ENCODE results near the gene CYLD. TPM values are rescaled to one million over a fixed set of nuclear protein-coding genes. Genes with fewer than 3 reads are reported as not detected.

The CYLD gene
- 33.9 TPM for total RNA-seq

DNA sequence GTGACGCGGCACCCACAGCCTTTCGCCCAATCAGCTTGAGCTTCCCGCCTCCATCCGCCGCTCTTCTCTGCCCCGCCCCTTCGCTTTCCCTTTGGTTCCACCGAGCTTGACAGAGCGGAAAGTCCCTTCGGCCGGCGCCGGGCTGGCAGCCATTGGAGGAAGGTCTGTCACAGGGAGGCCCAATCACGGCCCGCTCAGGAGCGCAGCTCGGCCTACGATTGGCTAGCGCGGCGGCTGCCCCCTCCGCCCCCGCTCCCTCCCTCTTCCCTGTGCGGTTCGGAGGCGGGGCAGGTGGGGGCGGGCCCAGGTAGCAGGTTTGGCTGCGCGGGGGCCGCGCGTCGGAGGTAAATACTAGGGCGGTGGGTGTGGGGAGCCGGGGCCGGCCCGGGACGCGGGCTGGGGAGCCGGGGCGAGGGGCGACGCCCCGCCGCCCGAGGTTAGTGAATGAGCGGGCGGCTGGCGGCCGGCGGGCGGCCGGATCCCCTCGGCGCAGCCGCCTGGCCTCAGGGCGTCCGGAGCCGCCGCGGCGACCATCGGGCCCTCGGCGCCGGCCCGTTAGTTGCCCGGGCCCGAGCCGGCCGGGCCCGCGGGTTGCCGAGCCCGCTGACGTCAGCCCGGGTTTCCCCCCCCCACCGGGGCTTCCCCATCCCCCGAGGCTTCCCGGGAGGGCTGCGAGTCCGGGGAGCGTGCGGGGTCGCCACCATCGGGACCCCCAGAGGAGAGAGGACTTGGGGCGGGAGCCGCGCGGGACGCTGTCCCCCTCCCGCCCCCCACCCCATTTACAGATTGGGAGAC, at the start of gene CYLD:
Gene CYLD (plus strand): TSS at position 306 of the 795 bp plus-strand sequence. CDS start 7,613 bp downstream, outside the sequence.
- TF ChIP-seq POLR2AphosphoS5 (IDR thresholded peaks at IDR 0.05; ENCODE audit: insufficient read depth in 1 of 2, low read depth in 1 of 2) (peak; percentile 74 to 88), POLR2A (IDR thresholded peaks at IDR 0.05) (peak in 1 of 2 donors; percentile 70), CTCF (IDR thresholded peaks at IDR 0.05) (no peak)
- H3K9me3 ChIP-seq = no peaks in the 10 kb centered on the region
- peak within 1 kb of the TSS; percentile 95 for H3K27ac ChIP-seq
- no peaks in the 10 kb centered on the region for H3K27me3 ChIP-seq
- H3K4me1 ChIP-seq = peaks cover 38% of the 10 kb centered on the region
- peak within 1 kb of the TSS; percentile 96 to 98 for H3K4me3 ChIP-seq
- H3K36me3 ChIP-seq = no peaks in the 10 kb centered on the region
- peak; percentile 99 to 100 for DNase-seq (ENCODE audit: extremely low spot score in 2 of 2)
- intact Hi-C loops (cut with DNase I) = no loop called here

GRCh38 chr16:50692644-50692998, 49.3 kb upstream of the CYLD start:
- Histone ChIP-seq H3K27me3 (no peaks in the 10 kb centered on the region), H3K9me3 (no peaks in the 10 kb centered on the region), H3K4me3 (peak overlapping the region in 1 of 2 donors; percentile 73), H3K4me1 (peaks cover 26% of the 10 kb centered on the region), H3K27ac (no peak overlapping the region), H3K36me3 (no peaks in the 10 kb centered on the region)
- DNase-seq (ENCODE audit: extremely low spot score in 2 of 2) = no peak
- no peak for TF ChIP-seq POLR2AphosphoS5 (IDR thresholded peaks at IDR 0.05; ENCODE audit: insufficient read depth in 1 of 2, low read depth in 1 of 2)
- no peak for TF ChIP-seq CTCF (IDR thresholded peaks at IDR 0.05)
- no peak for TF ChIP-seq POLR2A (IDR thresholded peaks at IDR 0.05)
- intact Hi-C loops (cut with DNase I) = no loop called here

DNA sequence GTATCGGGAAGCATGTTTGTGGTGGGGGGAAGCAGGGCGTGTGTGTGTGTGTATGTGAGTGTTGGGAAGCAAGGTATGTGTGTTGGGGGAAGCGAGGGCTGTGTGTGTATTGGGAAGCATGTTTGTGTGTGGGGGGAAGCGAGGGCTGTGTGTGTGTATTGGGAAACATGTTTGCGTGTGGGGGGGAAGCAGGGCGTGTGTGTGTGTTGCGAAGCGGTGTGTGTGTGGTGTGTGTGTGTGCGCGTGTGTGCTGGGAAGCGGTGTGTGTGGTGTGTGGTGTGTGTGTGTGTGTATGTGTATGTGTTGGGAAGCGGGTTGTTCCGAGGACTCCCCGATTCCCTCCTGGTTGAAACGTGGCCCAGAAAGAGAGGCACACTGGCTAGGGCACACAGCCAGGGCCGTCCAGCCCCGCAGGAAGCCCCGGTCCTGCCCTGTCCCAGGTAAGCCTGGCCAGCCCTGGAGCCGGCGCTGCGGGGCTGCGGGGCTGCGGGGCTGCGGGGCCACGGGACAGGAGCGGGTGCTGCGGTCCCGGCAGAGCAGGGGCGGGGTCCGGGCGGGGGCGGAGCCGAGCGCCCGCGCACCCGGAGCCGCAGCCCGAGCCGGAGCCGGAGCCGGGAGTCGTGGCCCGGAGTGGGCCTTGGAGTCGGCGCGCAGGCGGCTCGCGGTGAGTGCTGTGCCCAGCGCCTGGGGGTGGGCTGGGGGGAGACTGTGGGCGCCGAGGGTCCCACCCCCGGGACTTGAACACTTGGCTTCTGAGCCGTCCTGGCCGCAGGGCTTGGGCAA, 48.7 kb upstream of the CYLD start, which contains the start of gene NOD2:
Gene NOD2 (plus strand): TSS at position 608 of the 783 bp plus-strand sequence. CDS start 5,890 bp downstream, outside the sequence.
- H3K4me3 ChIP-seq = peak within 1 kb of the TSS; percentile 50 to 73
- no peaks in the 10 kb centered on the region for H3K9me3 ChIP-seq
- intact Hi-C loops (cut with DNase I) = no loop called here
- peaks cover 32% of the 10 kb centered on the region for H3K4me1 ChIP-seq
- no peak for DNase-seq (ENCODE audit: extremely low spot score in 2 of 2)
- peak within 1 kb of the TSS; percentile 71 for H3K27ac ChIP-seq
- no peaks in the 10 kb centered on the region for H3K27me3 ChIP-seq
- no peaks in the 10 kb centered on the region for H3K36me3 ChIP-seq
- TF ChIP-seq POLR2AphosphoS5 (IDR thresholded peaks at IDR 0.05; ENCODE audit: insufficient read depth in 1 of 2, low read depth in 1 of 2) (no peak), POLR2A (IDR thresholded peaks at IDR 0.05) (no peak), CTCF (IDR thresholded peaks at IDR 0.05) (no peak)

DNA sequence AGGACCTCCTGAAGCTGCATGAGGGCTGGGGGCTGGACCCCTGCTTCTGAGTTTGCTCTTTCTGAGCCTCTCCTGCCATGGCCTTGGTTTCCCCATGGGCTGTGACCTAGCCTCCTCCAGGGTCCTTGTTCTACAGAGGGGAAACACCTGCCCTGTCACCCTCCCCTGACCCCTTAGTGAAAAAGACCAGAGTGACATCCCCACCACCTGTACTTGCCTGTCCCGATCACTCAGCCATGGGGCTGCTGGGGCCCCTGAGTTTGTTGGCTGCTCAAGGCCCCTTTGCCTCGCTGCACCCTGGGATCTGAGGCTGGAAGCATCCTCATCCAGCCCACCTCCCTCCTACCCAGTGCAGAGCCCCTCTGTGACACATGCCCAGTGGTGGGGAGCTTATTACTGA, 47.7 kb upstream of the CYLD start:
- H3K4me3 ChIP-seq = peak overlapping the region; percentile 50 to 73
- intact Hi-C loops (cut with DNase I) = no loop called here
- H3K27me3 ChIP-seq = no peaks in the 10 kb centered on the region
- H3K4me1 ChIP-seq = peaks cover 42% of the 10 kb centered on the region
- TF ChIP-seq CTCF (IDR thresholded peaks at IDR 0.05) (no peak), POLR2AphosphoS5 (IDR thresholded peaks at IDR 0.05; ENCODE audit: insufficient read depth in 1 of 2, low read depth in 1 of 2) (no peak), POLR2A (IDR thresholded peaks at IDR 0.05) (no peak)
- no peaks in the 10 kb centered on the region for H3K36me3 ChIP-seq
- DNase-seq (ENCODE audit: extremely low spot score in 2 of 2) = no peak
- no peaks in the 10 kb centered on the region for H3K9me3 ChIP-seq
- peak overlapping the region; percentile 71 for H3K27ac ChIP-seq

All from vagina (tissue), 2 donors.